ENCODE results near the gene FBXW8.

Gene FBXW8

DNA sequence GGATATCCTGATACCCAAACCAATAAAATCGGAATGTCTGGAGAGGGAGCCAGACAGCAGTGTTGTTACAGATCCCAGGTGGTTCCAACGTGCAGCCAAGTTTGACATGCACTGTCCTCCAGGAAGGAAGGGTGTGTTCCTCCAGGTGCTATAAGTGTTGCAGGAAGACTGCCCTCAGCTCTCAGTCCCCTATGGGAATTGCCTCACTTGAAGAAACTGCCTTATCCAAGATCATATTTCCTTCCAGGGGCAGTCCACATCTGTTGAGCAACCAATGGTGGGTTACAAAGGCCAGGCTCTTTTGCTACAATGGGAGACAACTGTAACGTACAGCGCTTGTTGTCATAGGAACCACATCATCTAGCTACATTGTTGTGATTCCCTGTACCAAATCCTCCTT is 13.3 kb upstream of the FBXW8 start:
- Histone ChIP-seq H3K27ac (no peak overlapping the region), H3K4me3 (no peak overlapping the region)
- TF ChIP-seq, protein P1, sequence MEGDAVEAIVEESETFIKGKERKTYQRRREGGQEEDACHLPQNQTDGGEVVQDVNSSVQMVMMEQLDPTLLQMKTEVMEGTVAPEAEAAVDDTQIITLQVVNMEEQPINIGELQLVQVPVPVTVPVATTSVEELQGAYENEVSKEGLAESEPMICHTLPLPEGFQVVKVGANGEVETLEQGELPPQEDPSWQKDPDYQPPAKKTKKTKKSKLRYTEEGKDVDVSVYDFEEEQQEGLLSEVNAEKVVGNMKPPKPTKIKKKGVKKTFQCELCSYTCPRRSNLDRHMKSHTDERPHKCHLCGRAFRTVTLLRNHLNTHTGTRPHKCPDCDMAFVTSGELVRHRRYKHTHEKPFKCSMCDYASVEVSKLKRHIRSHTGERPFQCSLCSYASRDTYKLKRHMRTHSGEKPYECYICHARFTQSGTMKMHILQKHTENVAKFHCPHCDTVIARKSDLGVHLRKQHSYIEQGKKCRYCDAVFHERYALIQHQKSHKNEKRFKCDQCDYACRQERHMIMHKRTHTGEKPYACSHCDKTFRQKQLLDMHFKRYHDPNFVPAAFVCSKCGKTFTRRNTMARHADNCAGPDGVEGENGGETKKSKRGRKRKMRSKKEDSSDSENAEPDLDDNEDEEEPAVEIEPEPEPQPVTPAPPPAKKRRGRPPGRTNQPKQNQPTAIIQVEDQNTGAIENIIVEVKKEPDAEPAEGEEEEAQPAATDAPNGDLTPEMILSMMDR (IDR thresholded peaks at IDR 0.05), result no peak
- no peak for DNase-seq (ENCODE audit: low spot score)

DNA sequence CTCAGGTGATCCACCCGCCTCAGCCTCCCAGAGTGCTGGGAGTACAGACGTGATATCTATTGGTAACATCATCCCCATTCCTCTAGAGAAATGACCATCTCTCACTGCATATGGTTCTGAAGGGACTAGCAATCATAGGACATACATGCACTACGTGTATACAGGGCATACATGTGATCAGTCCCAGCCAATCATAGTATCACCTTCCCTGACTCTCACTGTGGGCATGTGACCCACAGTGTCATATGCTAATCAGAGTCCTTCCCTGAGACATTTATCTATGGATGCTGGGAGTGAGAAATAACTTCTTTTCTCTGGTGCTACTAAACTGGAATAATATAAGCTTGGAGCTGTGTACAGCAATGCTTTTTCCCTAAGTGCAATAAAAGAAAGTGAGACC is 12.1 kb upstream of the FBXW8 start:
- TF ChIP-seq, protein P1 (IDR thresholded peaks at IDR 0.05), result no peak
- Histone ChIP-seq H3K4me3 (no peak overlapping the region), H3K27ac (no peak overlapping the region)
- DNase-seq (ENCODE audit: low spot score), result no peak

DNA sequence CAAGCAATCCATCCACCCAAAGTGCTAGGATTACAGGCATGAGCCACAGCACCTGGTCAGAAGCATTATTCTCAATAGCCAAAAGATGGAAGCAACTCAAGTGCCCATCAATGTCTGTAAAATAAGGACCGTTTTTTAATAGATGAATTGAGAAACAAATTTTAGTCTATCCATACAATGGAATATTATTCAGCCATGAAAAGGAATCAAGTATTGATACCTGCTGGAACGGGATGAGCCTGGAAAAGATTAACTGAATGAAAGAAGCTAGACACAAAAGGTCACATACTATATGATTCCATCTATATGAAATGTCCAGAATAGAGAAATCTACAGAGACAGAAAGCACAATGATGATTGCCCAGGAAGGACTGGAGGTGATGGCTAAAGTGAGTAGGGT is 9.1 kb upstream of the FBXW8 start:
- no peak for DNase-seq (ENCODE audit: low spot score)
- TF ChIP-seq, protein P1 (IDR thresholded peaks at IDR 0.05), result no peak
- Histone ChIP-seq H3K4me3 (no peak overlapping the region), H3K27ac (no peak overlapping the region)

DNA sequence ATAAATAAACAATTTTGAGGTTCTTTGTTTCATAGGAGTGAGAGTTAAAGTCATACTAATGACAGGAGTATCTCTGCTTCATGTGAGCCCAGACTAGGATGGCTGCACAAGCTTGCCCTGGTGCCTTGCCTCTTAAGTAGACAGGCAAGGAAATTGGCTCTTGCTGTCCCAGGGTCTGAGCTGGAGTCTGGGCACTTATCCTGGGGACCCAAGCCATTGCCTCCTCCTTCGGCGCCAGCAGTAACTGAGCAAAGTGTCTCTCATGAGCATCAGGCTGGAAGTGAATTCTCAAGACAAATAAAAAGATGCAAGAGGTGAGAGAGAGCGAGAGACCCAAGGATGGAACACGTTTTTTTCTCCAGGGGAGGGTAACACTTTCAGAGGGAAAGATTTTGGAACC is 6.9 kb upstream of the FBXW8 start:
- TF ChIP-seq, protein P1 (IDR thresholded peaks at IDR 0.05), result no peak
- Histone ChIP-seq H3K4me3 (no peak overlapping the region), H3K27ac (no peak overlapping the region)
- no peak for DNase-seq (ENCODE audit: low spot score)

DNA sequence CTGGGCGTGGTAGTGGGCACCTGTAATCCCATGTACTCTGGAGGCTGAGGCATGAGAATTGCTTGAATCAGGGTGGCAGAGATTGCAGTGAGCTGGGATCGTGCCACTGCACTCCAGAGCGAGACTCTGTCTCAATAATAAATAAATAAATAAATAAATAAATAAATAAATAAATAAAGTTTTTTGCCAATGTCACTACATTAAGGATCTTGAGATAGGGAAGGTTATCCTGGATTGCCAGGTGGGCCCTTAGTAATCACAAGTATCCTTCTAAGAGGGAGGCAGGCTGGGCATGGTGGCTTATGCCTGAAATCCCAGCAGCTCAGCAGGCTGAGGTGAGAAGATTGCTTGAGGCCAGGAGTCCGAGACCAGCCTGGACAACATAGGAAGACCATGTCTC is 4.5 kb upstream of the FBXW8 start:
- Histone ChIP-seq H3K4me3 (no peak overlapping the region), H3K27ac (no peak overlapping the region)
- TF ChIP-seq, protein P1 (IDR thresholded peaks at IDR 0.05), result no peak
- no peak for DNase-seq (ENCODE audit: low spot score)

DNA sequence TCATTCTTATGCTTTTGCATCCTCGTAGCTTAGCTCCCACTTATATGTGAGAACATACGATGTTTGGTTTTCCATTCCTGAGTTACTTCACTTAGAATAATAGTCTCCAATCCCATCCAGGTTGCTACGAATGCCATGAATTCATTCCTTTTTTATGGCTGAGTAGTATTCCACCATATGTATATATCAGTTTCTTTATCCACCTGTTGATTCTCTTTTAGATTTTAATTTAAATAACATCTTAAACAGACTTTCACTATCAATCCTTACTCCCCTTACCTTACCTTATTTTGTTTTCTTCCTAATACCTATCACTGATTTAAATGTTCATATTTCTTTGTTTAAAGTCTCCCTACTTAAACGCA is 488 bp upstream of the FBXW8 start:
- Histone ChIP-seq H3K4me3 (peak overlapping the region; percentile 93), H3K27ac (no peak overlapping the region)
- no peak for DNase-seq (ENCODE audit: low spot score)
- TF ChIP-seq, protein P1 (IDR thresholded peaks at IDR 0.05), result no peak

DNA sequence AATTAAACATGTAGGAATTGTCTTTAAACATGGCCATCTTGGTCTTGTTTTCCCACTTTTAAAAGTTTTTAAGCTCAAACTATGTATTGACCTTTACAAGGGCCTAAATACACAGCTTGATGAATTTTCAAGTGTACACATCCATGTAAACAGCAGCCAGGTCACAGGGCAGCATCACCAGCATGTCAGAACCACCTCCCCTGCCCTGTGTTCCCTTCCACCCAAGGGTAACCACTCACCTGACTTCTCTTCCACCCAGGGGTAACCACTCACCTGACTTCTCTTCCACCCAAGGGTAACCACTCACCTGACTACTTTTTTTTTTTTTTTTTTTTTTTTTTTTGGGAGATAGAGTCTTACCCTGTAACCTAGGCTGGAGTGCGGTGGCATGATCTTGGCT is 4.6 kb downstream of the FBXW8 start:
- DNase-seq (ENCODE audit: low spot score), result no peak
- TF ChIP-seq, protein P1 (IDR thresholded peaks at IDR 0.05), result no peak
- Histone ChIP-seq H3K27ac (no peak overlapping the region), H3K4me3 (no peak overlapping the region)

All from coronary artery (tissue), 2 donors.